ENCODE data around the gene DOP1B.
"Not testable (repeated sequence)": the region's sequence is repeated elsewhere in the genome, so short reads cannot be mapped to it uniquely, and the experiment has no call there.

The DOP1B gene

DNA sequence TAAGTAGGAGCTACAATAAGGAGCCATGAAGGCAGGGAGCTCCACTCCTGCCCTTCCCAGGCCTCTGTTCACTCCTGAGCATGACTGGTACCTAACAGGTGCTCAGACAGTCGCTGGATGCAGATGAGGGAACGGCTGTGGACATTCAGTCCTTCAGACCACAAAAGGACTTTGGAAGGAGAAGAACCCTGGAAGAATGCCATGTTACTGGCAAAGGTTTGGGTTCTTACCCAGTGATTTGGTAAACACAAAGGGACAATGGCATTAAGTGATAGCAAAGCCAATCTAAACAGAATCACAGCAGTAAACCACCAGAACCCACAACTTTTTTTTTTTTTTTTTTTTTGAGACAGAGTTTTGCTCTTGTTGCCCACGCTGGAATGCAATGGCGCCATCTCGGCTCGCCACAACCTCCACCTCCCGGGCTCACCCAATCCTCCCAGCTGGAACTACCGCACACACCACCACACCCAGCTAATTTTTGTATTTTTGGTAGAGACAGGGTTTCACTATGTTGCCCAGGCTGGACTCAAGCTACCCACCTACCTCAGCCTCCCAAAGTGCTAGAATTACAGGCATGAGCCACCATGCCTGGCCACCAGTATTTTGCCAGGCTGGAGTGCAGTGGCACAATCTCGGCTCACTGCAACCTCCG is 29.2 kb upstream of the DOP1B start:
- H3K4me1 ChIP-seq = peaks cover 4% of the 10 kb centered on the region
- no peak overlapping the region for H3K4me3 ChIP-seq (ENCODE audit: low read depth, low read length)
- no peak overlapping the region for H3K4me2 ChIP-seq (ENCODE audit: low read length)
- no peak overlapping the region for H2AFZ ChIP-seq
- H3K9ac ChIP-seq = no peak overlapping the region
- TF ChIP-seq, protein P1, sequence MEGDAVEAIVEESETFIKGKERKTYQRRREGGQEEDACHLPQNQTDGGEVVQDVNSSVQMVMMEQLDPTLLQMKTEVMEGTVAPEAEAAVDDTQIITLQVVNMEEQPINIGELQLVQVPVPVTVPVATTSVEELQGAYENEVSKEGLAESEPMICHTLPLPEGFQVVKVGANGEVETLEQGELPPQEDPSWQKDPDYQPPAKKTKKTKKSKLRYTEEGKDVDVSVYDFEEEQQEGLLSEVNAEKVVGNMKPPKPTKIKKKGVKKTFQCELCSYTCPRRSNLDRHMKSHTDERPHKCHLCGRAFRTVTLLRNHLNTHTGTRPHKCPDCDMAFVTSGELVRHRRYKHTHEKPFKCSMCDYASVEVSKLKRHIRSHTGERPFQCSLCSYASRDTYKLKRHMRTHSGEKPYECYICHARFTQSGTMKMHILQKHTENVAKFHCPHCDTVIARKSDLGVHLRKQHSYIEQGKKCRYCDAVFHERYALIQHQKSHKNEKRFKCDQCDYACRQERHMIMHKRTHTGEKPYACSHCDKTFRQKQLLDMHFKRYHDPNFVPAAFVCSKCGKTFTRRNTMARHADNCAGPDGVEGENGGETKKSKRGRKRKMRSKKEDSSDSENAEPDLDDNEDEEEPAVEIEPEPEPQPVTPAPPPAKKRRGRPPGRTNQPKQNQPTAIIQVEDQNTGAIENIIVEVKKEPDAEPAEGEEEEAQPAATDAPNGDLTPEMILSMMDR (IDR thresholded peaks at IDR 0.05) = no peak
- no peaks in the 10 kb centered on the region for H3K79me2 ChIP-seq
- no peaks in the 10 kb centered on the region for H3K36me3 ChIP-seq (ENCODE audit: control insufficient read depth, insufficient read depth, low read length)
- H3K27me3 ChIP-seq (ENCODE audit: control insufficient read depth, insufficient read depth, low read length) = no peaks in the 10 kb centered on the region
- no peaks in the 10 kb centered on the region for H3K9me3 ChIP-seq (ENCODE audit: control insufficient read depth, low read length)
- no peak overlapping the region for H3K27ac ChIP-seq

- H3K4me2 ChIP-seq (ENCODE audit: low read length) = no peak overlapping the region
- H3K79me2 ChIP-seq = no peaks in the 10 kb centered on the region
- no peaks in the 10 kb centered on the region for H3K36me3 ChIP-seq (ENCODE audit: control insufficient read depth, insufficient read depth, low read length)
- no peaks in the 10 kb centered on the region for H3K9me3 ChIP-seq (ENCODE audit: control insufficient read depth, low read length)
- no peak overlapping the region for H2AFZ ChIP-seq
- no peaks in the 10 kb centered on the region for H3K27me3 ChIP-seq (ENCODE audit: control insufficient read depth, insufficient read depth, low read length)
- H3K4me3 ChIP-seq (ENCODE audit: low read depth, low read length) = no peak overlapping the region
- no peak overlapping the region for H3K9ac ChIP-seq
- peaks cover 4% of the 10 kb centered on the region for H3K4me1 ChIP-seq
- TF ChIP-seq, protein P1 (IDR thresholded peaks at IDR 0.05) = no peak
- H3K27ac ChIP-seq = no peak overlapping the region
These were observed 28.6 kb upstream of the DOP1B start for GRCh38 chr21:36127977-36128376.

DNA sequence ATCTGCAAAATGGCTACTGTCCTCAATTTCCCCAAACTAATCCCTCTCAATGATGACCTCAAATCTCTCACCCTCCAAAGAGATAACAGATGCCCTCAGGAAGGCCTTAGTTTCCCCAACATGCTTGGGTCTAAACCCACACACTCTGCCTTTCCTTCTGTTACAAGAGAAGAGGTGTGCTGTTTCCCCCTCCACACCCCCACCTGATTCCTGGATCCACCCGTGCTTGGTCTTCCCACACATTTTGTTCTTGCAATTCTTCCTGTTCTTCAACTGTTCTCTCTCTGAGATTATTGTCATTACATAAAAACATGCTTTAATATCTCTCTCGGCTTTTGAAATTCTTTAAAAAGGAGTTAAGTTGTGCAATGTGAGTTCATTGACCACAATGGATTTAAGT is 27.4 kb upstream of the DOP1B start:
- Histone ChIP-seq H3K4me1 (peaks cover 4% of the 10 kb centered on the region), H3K4me3 (ENCODE audit: low read depth, low read length) (no peak overlapping the region), H3K9ac (no peak overlapping the region), H3K27ac (no peak overlapping the region), H2AFZ (no peak overlapping the region), H3K79me2 (no peaks in the 10 kb centered on the region), H3K4me2 (ENCODE audit: low read length) (no peak overlapping the region), H3K36me3 (ENCODE audit: control insufficient read depth, insufficient read depth, low read length) (no peaks in the 10 kb centered on the region), H3K27me3 (ENCODE audit: control insufficient read depth, insufficient read depth, low read length) (no peaks in the 10 kb centered on the region), H3K9me3 (ENCODE audit: control insufficient read depth, low read length) (no peaks in the 10 kb centered on the region)
- TF ChIP-seq, protein P1 (IDR thresholded peaks at IDR 0.05) = no peak

- H3K9me3 ChIP-seq (ENCODE audit: control insufficient read depth, low read length); H3K4me1 ChIP-seq; H2AFZ ChIP-seq; H3K27me3 ChIP-seq (ENCODE audit: control insufficient read depth, insufficient read depth, low read length); H3K4me3 ChIP-seq (ENCODE audit: low read depth, low read length); H3K36me3 ChIP-seq (ENCODE audit: control insufficient read depth, insufficient read depth, low read length); H3K4me2 ChIP-seq (ENCODE audit: low read length); H3K9ac ChIP-seq; H3K27ac ChIP-seq; H3K79me2 ChIP-seq: not testable (repeated sequence)
These were observed 26.2 kb upstream of the DOP1B start for GRCh38 chr21:36130414-36130762.

GRCh38 chr21:36130839-36131238 is 25.8 kb upstream of the DOP1B start:
- H3K9me3 ChIP-seq (ENCODE audit: control insufficient read depth, low read length); H3K27ac ChIP-seq; H3K4me1 ChIP-seq; H3K4me3 ChIP-seq (ENCODE audit: low read depth, low read length); H3K4me2 ChIP-seq (ENCODE audit: low read length); H3K27me3 ChIP-seq (ENCODE audit: control insufficient read depth, insufficient read depth, low read length); H3K36me3 ChIP-seq (ENCODE audit: control insufficient read depth, insufficient read depth, low read length); H3K9ac ChIP-seq; H2AFZ ChIP-seq; H3K79me2 ChIP-seq: not testable (repeated sequence)

DNA sequence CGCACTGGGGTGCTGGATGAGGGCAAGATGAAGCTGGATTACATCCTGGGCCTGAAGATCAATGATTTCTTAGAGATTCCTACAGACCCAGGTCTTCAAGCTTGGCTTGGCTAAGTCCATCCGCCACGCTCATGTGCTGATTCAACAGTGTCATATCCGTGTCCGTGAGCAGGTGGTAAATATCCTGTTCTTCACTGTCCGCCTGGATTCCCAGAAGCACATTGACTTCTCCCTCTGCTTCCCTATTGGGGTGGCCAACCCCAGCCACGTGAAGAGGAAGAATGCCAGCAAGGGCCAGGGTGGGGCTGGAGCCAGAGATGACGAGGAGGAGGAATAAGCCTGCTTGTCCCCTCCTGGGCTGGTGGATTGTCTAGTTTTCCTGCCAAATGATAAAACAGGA is 23.9 kb upstream of the DOP1B start:
- Histone ChIP-seq H2AFZ (no peak overlapping the region), H3K4me2 (ENCODE audit: low read length) (no peak overlapping the region), H3K27ac (no peak overlapping the region), H3K27me3 (ENCODE audit: control insufficient read depth, insufficient read depth, low read length) (no peaks in the 10 kb centered on the region), H3K9ac (no peak overlapping the region), H3K4me3 (ENCODE audit: low read depth, low read length) (no peak overlapping the region), H3K9me3 (ENCODE audit: control insufficient read depth, low read length) (no peaks in the 10 kb centered on the region), H3K4me1 (peaks cover 4% of the 10 kb centered on the region), H3K36me3 (ENCODE audit: control insufficient read depth, insufficient read depth, low read length) (no peaks in the 10 kb centered on the region), H3K79me2 (no peaks in the 10 kb centered on the region)
- TF ChIP-seq, protein P1 (IDR thresholded peaks at IDR 0.05) = no peak

Data from parathyroid adenoma (tissue), 2 donors.